Activated CD4-positive, alpha-beta T cell treated with anti-CD3 and anti-CD28 coated beads for 36 hours (primary cell): ENCODE data around the gene HAS3. TPM values are rescaled to one million over a fixed set of nuclear protein-coding genes. Genes with fewer than 3 reads are reported as not detected.

ENCODE experiments used
- ATAC-seq: fragments of 200-7000 bp; cut with Tn5 transposase; one replicate; pipeline ENCODE4 v1.10.0; 2021; ENCODE audit warnings: mild to moderate bottlenecking, moderate library complexity
- CTCF ChIA-PET: fragments of 350-600 bp; sonication (Branson Sonifier 250); formaldehyde crosslinking; loops from one replicate; lab custom pipeline; 2021; ENCODE audit warnings: antibody characterized with exemption; lab: Charles Lee
- POLR2A ChIA-PET: fragments of 350-600 bp; sonication (Branson Sonifier 250); formaldehyde crosslinking; loops from one replicate; lab custom pipeline; 2021; ENCODE audit warnings: antibody characterized with exemption, inconsistent platforms; lab: Charles Lee
- DNase-seq: peaks from one replicate; pipeline ENCODE4 v3.0.0-alpha.2; 2020
- H3K27ac Mint-ChIP-seq: one replicate; pipeline ENCODE4 v1.8.0; 2021; ENCODE audit warnings: mixed read lengths
- H3K27me3 Mint-ChIP-seq: one replicate; pipeline ENCODE4 v1.8.0; 2021; ENCODE audit warnings: mixed read lengths
- H3K36me3 Mint-ChIP-seq: one replicate; pipeline ENCODE4 v1.8.0; 2021; ENCODE audit warnings: low read depth, mixed read lengths
- H3K4me1 Mint-ChIP-seq: one replicate; pipeline ENCODE4 v1.8.0; 2021; ENCODE audit warnings: mixed read lengths
- H3K4me3 Mint-ChIP-seq: one replicate; pipeline ENCODE4 v1.8.0; 2021; ENCODE audit warnings: mild to moderate bottlenecking, moderate library complexity, mixed read lengths
- H3K9me3 Mint-ChIP-seq: one replicate; pipeline ENCODE4 v1.8.0; 2021; ENCODE audit warnings: low read depth, mixed read lengths
- intact Hi-C, 2 experiments: fragments of 100-400 bp; cut with DNase I in 1 of 2; cut with micrococcal nuclease in 1 of 2; formaldehyde crosslinking; loops; one replicate each; pipeline versions ENCODE4 v1.14.2 to v1.15.1; 2022 to 2024; cut with DNase I, micrococcal nuclease
- total RNA-seq, 2 experiments: library from RNA; stranded (reverse); gene quantifications; one replicate each; pipeline ENCODE4 v1.2.3, GENCODE V29; 2021

Gene HAS3
- total RNA-seq, 2 experiments from 2014 or later = 0.39 to 0.42 TPM

DNA sequence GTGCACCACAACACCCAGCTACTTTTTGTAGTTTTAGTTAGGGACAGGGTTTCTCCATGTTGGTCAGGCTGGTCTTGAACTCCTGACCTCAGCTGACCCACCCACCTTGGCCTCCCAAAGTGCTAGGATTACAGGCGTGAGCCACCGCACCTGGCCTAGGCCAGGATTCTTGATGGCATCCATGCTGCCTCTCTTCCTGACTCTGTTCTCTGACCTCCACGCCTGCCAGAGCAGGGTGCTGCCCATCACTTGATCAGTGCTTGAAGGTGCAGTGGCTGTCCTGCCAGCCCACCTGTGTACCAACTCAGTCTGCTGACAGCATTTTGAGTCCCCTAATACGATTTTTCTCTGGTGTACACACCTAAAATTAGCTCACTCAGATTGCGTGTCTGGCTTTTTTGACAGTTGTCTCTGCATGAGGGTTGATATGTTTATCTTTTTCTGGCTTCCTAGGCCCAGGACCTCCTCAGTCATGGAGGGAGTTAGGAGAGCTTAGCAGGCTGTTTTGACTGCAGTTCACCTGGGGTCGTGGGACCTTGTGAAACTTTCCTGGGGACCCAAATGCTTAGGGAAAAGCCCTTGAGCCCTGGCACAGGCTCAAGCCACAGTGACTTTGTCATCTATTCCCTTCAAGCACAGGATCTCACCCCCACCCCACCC, 5.9 kb downstream of the HAS3 start:
- Mint-ChIP-seq H3K36me3 (peaks cover 10% of the 10 kb centered on the region), H3K9me3 (no peaks in the 10 kb centered on the region), H3K4me3 (no peak overlapping the region), H3K27me3 (peaks cover 14% of the 10 kb centered on the region), H3K27ac (no peak overlapping the region), H3K4me1 (peaks cover 11% of the 10 kb centered on the region)
- DNase-seq (no peak), ATAC-seq (no peak)
- ChIA-PET POLR2A (no interaction called here), CTCF (interaction anchor here (0.6 to 5.4 kb wide), 4 partner anchors 12 to 520 kb away, joined by 3 to 59 read pairs (median 4); no protein-coding TSS in a partner anchor)
- intact Hi-C loops = no loop called here

GRCh38 chr16:69111876-69112230, 6.4 kb downstream of the HAS3 start:
- peaks cover 9% of the 10 kb centered on the region for H3K4me1 Mint-ChIP-seq
- peaks cover 11% of the 10 kb centered on the region for H3K36me3 Mint-ChIP-seq
- H3K27me3 Mint-ChIP-seq = peaks cover 12% of the 10 kb centered on the region
- intact Hi-C loops = no loop called here
- ChIA-PET CTCF (interaction anchor here (0.6 to 5.4 kb wide), 5 partner anchors 11 to 521 kb away, joined by 3 to 59 read pairs (median 4); no protein-coding TSS in a partner anchor), POLR2A (no interaction called here)
- no peak overlapping the region for H3K27ac Mint-ChIP-seq
- no peaks in the 10 kb centered on the region for H3K9me3 Mint-ChIP-seq
- DNase-seq (no peak), ATAC-seq (no peak)
- H3K4me3 Mint-ChIP-seq = no peak overlapping the region

GRCh38 chr16:69112285-69113129, 7.1 kb downstream of the HAS3 start:
- intact Hi-C loops = no loop called here
- no peak overlapping the region for H3K4me3 Mint-ChIP-seq
- peak; percentile 79 for DNase-seq
- peaks cover 8% of the 10 kb centered on the region for H3K27me3 Mint-ChIP-seq
- peaks cover 4% of the 10 kb centered on the region for H3K4me1 Mint-ChIP-seq
- ChIA-PET POLR2A (no interaction called here), CTCF (interaction anchor here (0.5 to 5.4 kb wide), 20 partner anchors 11 to 522 kb away, joined by 3 to 59 read pairs (median 3); partner anchors contain the start of gene SNTB2)
- ATAC-seq = peak; percentile 85
- H3K27ac Mint-ChIP-seq = no peak overlapping the region
- H3K36me3 Mint-ChIP-seq = peaks cover 17% of the 10 kb centered on the region
- no peaks in the 10 kb centered on the region for H3K9me3 Mint-ChIP-seq

- POLR2A ChIA-PET = no interaction called here
Measured at GRCh38 chr16:69113216-69113615, 7.8 kb downstream of the HAS3 start.

GRCh38 chr16:69114346-69114975, 9.0 kb downstream of the HAS3 start:
- intact Hi-C loops = no loop called here
- POLR2A ChIA-PET = no interaction called here
- Mint-ChIP-seq H3K4me3 (no peak overlapping the region), H3K4me1 (peaks cover 2% of the 10 kb centered on the region), H3K9me3 (no peaks in the 10 kb centered on the region), H3K27ac (no peak overlapping the region), H3K27me3 (no peaks in the 10 kb centered on the region), H3K36me3 (peaks cover 25% of the 10 kb centered on the region)
- no peak for ATAC-seq
- CTCF ChIA-PET = interaction anchor here (0.6 to 5.4 kb wide), 9 partner anchors 9 to 608 kb away, joined by 3 to 59 read pairs (median 4); no protein-coding TSS in a partner anchor
- no peak for DNase-seq

More at GRCh38 chr16:69113216-69113615, 7.8 kb downstream of the HAS3 start:
- peak; percentile 24 for ATAC-seq
- H3K27me3 Mint-ChIP-seq = peaks cover 2% of the 10 kb centered on the region
- CTCF ChIA-PET = interaction anchor here (0.6 to 5.4 kb wide), 18 partner anchors 10 to 522 kb away, joined by 3 to 59 read pairs (median 3); partner anchors contain the start of gene SNTB2
- H3K9me3 Mint-ChIP-seq = no peaks in the 10 kb centered on the region
- no peak for DNase-seq
- H3K36me3 Mint-ChIP-seq = peaks cover 19% of the 10 kb centered on the region
- H3K4me3 Mint-ChIP-seq = no peak overlapping the region
- intact Hi-C loops = no loop called here
- H3K27ac Mint-ChIP-seq = no peak overlapping the region
- H3K4me1 Mint-ChIP-seq = peaks cover 3% of the 10 kb centered on the region

GRCh38 chr16:69114976-69115355, 9.5 kb downstream of the HAS3 start:
- CTCF ChIA-PET = interaction anchor here (0.6 to 5.4 kb wide), 3 partner anchors 8 to 471 kb away, joined by 4 to 59 read pairs (median 4); no protein-coding TSS in a partner anchor
- intact Hi-C loops = no loop called here

DNA sequence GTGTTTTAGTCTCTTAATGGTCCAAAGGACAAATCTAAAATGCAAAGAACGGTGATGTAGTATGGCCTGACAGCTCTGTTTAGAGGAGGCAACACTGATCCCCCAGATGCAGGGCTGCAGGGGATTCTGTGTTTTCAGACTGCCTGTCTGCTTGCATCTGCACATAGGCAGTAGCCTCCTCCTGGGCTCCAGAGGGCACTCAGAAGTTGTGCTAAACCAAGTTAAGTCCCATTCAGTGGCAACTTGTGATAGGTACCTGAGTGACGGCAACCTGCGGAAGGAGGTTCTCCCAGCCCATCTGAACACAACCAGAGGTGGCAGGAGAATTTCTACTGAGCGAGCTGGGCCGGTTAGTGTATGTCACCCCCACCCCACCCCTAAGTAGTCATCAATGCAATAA, 9.9 kb downstream of the HAS3 start:
- H3K9me3 Mint-ChIP-seq = no peaks in the 10 kb centered on the region
- DNase-seq (no peak), ATAC-seq (no peak)
- no peak overlapping the region for H3K27ac Mint-ChIP-seq
- no peak overlapping the region for H3K4me3 Mint-ChIP-seq
- H3K27me3 Mint-ChIP-seq = no peaks in the 10 kb centered on the region
- peaks cover 27% of the 10 kb centered on the region for H3K36me3 Mint-ChIP-seq
- ChIA-PET POLR2A (no interaction called here), CTCF (interaction anchor here (1.1 to 5.4 kb wide), 2 partner anchors 8 to 9 kb away, joined by 7 to 59 read pairs; no protein-coding TSS in a partner anchor)
- H3K4me1 Mint-ChIP-seq = peaks cover 2% of the 10 kb centered on the region
- intact Hi-C loops = no loop called here

More at GRCh38 chr16:69114976-69115355, 9.5 kb downstream of the HAS3 start:
- Mint-ChIP-seq H3K4me1 (peaks cover 2% of the 10 kb centered on the region), H3K4me3 (no peak overlapping the region), H3K36me3 (peaks cover 24% of the 10 kb centered on the region), H3K27ac (no peak overlapping the region), H3K9me3 (no peaks in the 10 kb centered on the region), H3K27me3 (no peaks in the 10 kb centered on the region)
- POLR2A ChIA-PET = no interaction called here
- ATAC-seq (no peak), DNase-seq (no peak)

DNA sequence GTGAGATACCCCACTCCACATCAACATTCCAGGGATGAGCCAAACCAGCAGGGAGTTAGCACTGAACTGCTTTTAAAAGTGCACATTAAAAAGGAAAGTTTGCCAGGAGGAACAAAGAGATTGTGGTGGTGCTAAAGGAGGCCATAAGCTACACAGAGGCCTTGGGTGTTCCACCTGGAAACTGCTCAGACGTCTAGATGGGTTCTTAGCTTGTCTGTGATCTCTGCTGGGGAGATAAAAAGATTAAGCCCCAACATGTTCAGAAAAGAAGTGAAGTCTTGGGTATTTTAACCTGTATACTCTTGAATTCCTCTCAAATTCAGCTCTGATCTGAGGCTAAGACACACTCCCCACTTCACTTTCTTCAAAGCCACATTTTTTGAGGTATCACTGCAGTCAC, 10.4 kb downstream of the HAS3 start:
- intact Hi-C loops = no loop called here
- DNase-seq (no peak), ATAC-seq (no peak)
- Mint-ChIP-seq H3K36me3 (peaks cover 31% of the 10 kb centered on the region), H3K27me3 (no peaks in the 10 kb centered on the region), H3K27ac (no peak overlapping the region), H3K9me3 (no peaks in the 10 kb centered on the region), H3K4me1 (peaks cover 2% of the 10 kb centered on the region), H3K4me3 (no peak overlapping the region)
- ChIA-PET POLR2A (no interaction called here), CTCF (interaction anchor here (0.8 to 1.4 kb wide), 6 partner anchors 8 to 413 kb away, joined by 3 to 7 read pairs (median 4); partner anchors contain the start of genes CHTF8 and UTP4)

DNA sequence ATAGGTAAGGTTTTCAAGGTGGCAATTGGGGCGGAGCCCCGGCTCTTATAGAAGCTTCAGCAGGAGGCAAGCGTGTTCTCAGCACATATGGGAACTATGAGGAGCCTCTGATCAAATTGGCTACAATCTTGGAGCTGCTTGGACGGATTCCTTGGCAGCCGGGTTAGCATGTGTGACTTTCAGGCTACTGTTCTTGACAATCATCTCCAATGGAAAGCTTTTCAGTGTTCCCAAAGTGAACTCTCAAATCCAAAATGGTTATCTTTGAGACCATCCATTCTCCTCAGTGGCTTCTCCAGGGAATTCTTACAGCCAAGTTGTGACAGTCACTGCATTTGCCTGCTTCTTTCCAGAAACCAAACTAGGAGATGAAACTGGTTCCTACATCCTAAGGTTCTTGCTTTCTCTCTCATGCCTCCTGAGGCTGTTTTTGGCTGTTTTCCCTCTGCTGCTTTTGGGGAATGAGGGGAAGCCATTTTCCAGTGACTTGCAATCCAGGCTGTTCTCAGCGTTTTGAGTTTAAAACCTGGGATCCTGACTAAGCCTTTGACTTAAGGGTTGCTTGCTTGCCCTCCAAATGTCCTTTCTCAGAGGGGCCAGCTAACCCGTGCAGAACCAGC, 10.9 kb downstream of the HAS3 start:
- H3K27me3 Mint-ChIP-seq = no peaks in the 10 kb centered on the region

GRCh38 chr16:69116906-69117305, 11.5 kb downstream of the HAS3 start:
- Mint-ChIP-seq H3K9me3 (no peaks in the 10 kb centered on the region), H3K27ac (no peak overlapping the region), H3K4me1 (peaks cover 2% of the 10 kb centered on the region), H3K4me3 (no peak overlapping the region), H3K27me3 (no peaks in the 10 kb centered on the region), H3K36me3 (peaks cover 38% of the 10 kb centered on the region)
- intact Hi-C loops = no loop called here
- ATAC-seq (no peak), DNase-seq (no peak)
- ChIA-PET CTCF (interaction anchor here (0.9 to 1.4 kb wide), 3 partner anchors 13 to 270 kb away, joined by 4 to 5 read pairs (median 5); partner anchors contain the start of genes CHTF8 and UTP4), POLR2A (interaction anchor here (0.6 kb wide), 1 partner anchor 678 kb away, joined by 4 read pairs; no protein-coding TSS in a partner anchor)

More for the DNA sequence above, 10.9 kb downstream of the HAS3 start:
- no peak for DNase-seq
- H3K27ac Mint-ChIP-seq = no peak overlapping the region
- no peak overlapping the region for H3K4me3 Mint-ChIP-seq
- no peak for ATAC-seq
- H3K4me1 Mint-ChIP-seq = peaks cover 2% of the 10 kb centered on the region
- ChIA-PET CTCF (interaction anchor here (0.8 to 1.4 kb wide), 6 partner anchors 8 to 414 kb away, joined by 3 to 7 read pairs (median 4); partner anchors contain the start of genes CHTF8 and UTP4), POLR2A (no interaction called here)
- intact Hi-C loops = no loop called here
- no peaks in the 10 kb centered on the region for H3K9me3 Mint-ChIP-seq
- peaks cover 36% of the 10 kb centered on the region for H3K36me3 Mint-ChIP-seq
